ENCODE measurements around the gene IFIH1.

IFIH1 gene

DNA sequence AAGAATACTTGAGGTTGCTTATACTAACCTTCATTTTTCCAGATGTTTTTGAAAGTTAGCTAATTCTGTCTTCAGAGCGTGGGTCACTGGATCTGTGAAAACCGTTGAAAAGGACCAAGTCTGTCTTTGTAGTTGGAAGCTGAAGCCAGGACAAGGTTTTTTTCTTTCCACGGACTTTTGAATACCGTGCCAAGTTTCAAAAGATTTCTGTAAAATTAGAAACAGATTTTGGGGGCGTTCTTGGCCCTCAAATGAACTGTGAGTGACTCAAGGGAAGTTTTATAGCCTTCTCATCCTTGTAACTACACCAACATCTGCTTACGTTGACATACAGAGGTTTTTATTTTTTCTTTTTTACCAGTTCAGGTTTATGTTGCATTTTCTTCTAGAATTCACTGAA, 75.2 kb downstream of the IFIH1 start, which contains the start of gene FAP:
Gene FAP (minus strand): TSS at position 152 of the 400 bp plus-strand sequence. CDS start 118 bp downstream, at position 34.
- no peak for TF ChIP-seq CTCF (IDR thresholded peaks at IDR 0.05; ENCODE audit: insufficient read depth, low read depth, low read length, missing control alignments)
- H3K4me3 ChIP-seq (ENCODE audit: low read length): no peak within 1 kb of the TSS
- DNase-seq (ENCODE audit: low read depth): no peak

- H3K4me3 ChIP-seq (ENCODE audit: low read length): no peak overlapping the region
- peak; percentile 64 for DNase-seq (ENCODE audit: low read depth)
- no peak for TF ChIP-seq CTCF (IDR thresholded peaks at IDR 0.05; ENCODE audit: insufficient read depth, low read depth, low read length, missing control alignments)
These were observed 75.8 kb downstream of the IFIH1 start for GRCh38 chr2:162242586-162243280.

GRCh38 chr2:162241571-162241970, 76.9 kb downstream of the IFIH1 start:
- no peak overlapping the region for H3K4me3 ChIP-seq (ENCODE audit: low read length)
- no peak for TF ChIP-seq CTCF (IDR thresholded peaks at IDR 0.05; ENCODE audit: insufficient read depth, low read depth, low read length, missing control alignments)
- no peak for DNase-seq (ENCODE audit: low read depth)

DNA sequence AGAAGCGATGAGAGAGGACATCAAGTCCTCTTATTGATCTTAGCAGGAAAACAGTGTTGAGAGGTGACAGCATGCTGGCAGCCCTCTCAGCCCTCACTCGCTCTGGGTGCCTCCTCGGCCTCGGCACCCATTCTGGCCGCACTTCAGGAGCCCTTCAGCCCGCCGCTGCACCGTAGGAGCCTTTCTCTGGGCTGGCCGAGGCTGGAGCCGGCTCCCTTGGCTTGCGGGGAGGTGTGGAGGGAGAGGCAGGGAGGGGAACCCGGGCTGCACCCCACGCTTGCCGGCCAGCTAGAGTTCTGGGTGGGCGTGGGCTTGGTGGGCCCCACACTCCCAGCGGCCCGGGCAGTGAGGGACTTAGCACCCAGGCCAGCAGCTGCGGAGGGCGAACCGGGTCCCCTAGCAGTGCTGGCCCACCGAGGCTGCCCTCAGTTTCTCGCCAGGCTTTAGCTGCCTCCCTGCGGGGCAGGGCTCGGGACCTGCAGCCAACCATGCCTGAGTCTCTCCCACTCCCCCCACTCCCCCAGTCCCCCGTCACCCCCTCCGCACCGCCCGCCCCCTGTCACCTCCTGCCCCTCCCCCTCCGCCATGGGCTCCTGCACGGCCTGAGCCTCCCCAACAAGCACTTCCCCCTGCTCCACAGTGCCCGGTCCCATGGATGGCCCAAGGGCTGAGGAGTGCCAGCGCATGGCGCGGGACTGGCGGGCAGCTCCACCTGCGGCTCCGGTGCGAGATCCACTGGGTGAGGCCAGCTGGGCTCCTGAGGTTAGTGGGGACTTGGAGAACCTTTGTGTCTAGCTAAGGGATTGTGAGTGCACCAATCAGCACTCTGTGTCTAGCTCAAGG, 83.6 kb downstream of the IFIH1 start:
- DNase-seq (ENCODE audit: low read depth): no peak
- H3K4me3 ChIP-seq (ENCODE audit: low read length): no peak overlapping the region
- no peak for TF ChIP-seq CTCF (IDR thresholded peaks at IDR 0.05; ENCODE audit: insufficient read depth, low read depth, low read length, missing control alignments)

DNA sequence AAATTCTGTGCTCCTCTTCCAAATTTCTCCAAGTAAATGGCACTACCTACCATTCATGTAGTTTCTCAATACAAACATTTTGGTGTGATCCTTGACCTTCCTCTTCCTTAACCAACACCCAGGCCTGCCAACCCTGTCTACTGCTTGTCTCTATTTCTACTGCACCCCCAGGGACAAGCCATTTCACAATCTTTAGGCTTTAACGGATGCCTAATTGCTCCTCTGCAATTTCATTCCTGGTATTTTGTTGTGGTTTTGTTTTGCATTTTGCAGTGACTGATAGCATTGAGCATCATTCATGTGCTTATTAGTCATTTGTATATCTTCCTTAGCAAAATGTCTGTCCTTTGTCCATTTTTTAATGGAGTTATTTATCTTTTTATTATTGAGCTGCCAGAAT, 85.3 kb downstream of the IFIH1 start:
- no peak for TF ChIP-seq CTCF (IDR thresholded peaks at IDR 0.05; ENCODE audit: insufficient read depth, low read depth, low read length, missing control alignments)
- peak; percentile 84 for DNase-seq (ENCODE audit: low read depth)

DNA sequence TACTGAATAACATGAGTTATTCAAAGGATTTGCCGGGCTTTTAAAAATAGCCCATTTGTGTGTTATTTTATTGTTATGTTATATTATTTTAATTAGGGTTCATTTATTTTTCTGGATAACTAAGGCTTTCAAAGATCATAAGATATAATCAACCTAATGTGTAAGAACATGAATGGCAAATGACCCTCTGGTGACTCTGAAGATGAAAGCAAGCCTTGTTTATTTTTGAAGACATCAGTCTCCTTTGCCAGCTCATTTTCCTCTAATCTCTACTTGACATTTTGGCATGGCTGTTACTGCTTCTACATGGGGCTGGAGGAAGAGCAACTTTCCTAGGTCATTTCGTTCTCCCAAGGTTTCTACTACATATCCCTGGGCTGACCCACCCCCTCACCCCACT, 85.8 kb downstream of the IFIH1 start:
- no peak for TF ChIP-seq CTCF (IDR thresholded peaks at IDR 0.05; ENCODE audit: insufficient read depth, low read depth, low read length, missing control alignments)
- DNase-seq (ENCODE audit: low read depth): no peak

More for the DNA sequence above, 85.3 kb downstream of the IFIH1 start:
- no peak overlapping the region for H3K4me3 ChIP-seq (ENCODE audit: low read length)

More for the DNA sequence above, 85.8 kb downstream of the IFIH1 start:
- no peak overlapping the region for H3K4me3 ChIP-seq (ENCODE audit: low read length)

Data from epithelial cell of esophagus (primary cell).